A549 (cell line): ENCODE measurements around the gene TSPY9.
"Not testable (repeated sequence)": the region's sequence is repeated elsewhere in the genome, so short reads cannot be mapped to it uniquely, and the experiment has no call there.

Experiments used
- BHLHE40 ChIP-seq: IDR thresholded peaks from 2 replicates; pipeline ENCODE4 v1.6.1; 2012; ENCODE audit warnings: low read depth, low read length, inconsistent platforms
- CHD4 ChIP-seq: fragments of 200-600 bp; sonication (generic); IDR thresholded peaks from 2 replicates; pipeline ENCODE4 v1.6.1; 2016; ENCODE audit warnings: antibody characterized with exemption, mild to moderate bottlenecking, borderline replicate concordance
- EHMT2 ChIP-seq: fragments of 200-600 bp; sonication (generic); IDR thresholded peaks from 2 replicates; pipeline ENCODE4 v1.6.1; 2016; ENCODE audit warnings: antibody characterized with exemption, low read depth, mild to moderate bottlenecking, moderate library complexity
- HOXB5 ChIP-seq: fragments of 250-450 bp; sonication (Bioruptor Pico); IDR thresholded peaks from 2 replicates; pipeline ENCODE4 v1.5.0; 2020; ENCODE audit warnings: mild to moderate bottlenecking, moderate library complexity
- KDM1A ChIP-seq: fragments of 200-600 bp; sonication (generic); IDR thresholded peaks from 2 replicates; pipeline ENCODE4 v1.6.1; 2016; ENCODE audit warnings: low read depth, mild to moderate bottlenecking
- POLR2A ChIP-seq: IDR thresholded peaks from 2 replicates; pipeline ENCODE4 v1.6.1; 2012; ENCODE audit warnings: mild to moderate bottlenecking, low read length
- RFX5 ChIP-seq: fragments of 450-650 bp; IDR thresholded peaks from 2 replicates; pipeline ENCODE4 v1.7.1; 2014; ENCODE audit warnings: antibody characterized with exemption, mild to moderate bottlenecking, moderate library complexity
- TF ChIP-seq, protein P1 (sequence below): fragments of 250-450 bp; sonication (Bioruptor Pico); IDR thresholded peaks from 2 replicates; pipeline ENCODE4 v1.5.0; 2021; ENCODE audit warnings: mild to moderate bottlenecking, moderate library complexity, borderline replicate concordance
- TF ChIP-seq, protein P2 (sequence below): fragments of >200 bp; sonication (Bioruptor Twin); formaldehyde crosslinking; IDR thresholded peaks from 3 replicates; pipeline ENCODE4 v1.5.1; 2016
- TF ChIP-seq, protein P3 (sequence below): IDR thresholded peaks from 2 replicates; pipeline ENCODE4 v1.6.1; 2012

DNA sequence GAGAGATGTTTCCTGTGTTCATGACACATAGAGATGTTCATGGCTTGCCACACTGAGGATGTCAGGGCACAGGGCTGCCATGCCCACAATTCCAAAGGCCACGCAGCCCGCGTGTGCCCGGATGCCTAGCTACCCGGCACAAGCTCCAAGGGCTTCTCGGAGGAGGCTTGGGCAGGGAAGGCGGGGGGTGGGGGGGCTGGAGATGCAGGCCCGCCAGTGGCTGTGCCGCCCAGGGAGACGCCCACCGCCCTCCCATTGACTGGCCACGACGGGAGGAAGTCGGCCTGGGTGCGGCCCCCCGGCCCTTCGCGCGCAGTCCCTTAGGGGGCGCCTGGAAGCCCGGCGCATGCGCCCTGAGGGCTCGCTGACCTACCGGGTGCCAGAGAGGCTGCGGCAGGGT lies 40.5 kb downstream of the TSPY9 start, which contains the start of gene TSPY10:
- TF ChIP-seq RFX5, HOXB5, CHD4, POLR2A, BHLHE40, EHMT2, KDM1A: not testable (repeated sequence)
- TF ChIP-seq, protein P1, sequence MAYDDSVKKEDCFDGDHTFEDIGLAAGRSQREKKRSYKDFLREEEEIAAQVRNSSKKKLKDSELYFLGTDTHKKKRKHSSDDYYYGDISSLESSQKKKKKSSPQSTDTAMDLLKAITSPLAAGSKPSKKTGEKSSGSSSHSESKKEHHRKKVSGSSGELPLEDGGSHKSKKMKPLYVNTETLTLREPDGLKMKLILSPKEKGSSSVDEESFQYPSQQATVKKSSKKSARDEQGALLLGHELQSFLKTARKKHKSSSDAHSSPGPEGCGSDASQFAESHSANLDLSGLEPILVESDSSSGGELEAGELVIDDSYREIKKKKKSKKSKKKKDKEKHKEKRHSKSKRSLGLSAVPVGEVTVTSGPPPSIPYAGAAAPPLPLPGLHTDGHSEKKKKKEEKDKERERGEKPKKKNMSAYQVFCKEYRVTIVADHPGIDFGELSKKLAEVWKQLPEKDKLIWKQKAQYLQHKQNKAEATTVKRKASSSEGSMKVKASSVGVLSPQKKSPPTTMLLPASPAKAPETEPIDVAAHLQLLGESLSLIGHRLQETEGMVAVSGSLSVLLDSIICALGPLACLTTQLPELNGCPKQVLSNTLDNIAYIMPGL: not testable (repeated sequence)
- TF ChIP-seq, protein P2, sequence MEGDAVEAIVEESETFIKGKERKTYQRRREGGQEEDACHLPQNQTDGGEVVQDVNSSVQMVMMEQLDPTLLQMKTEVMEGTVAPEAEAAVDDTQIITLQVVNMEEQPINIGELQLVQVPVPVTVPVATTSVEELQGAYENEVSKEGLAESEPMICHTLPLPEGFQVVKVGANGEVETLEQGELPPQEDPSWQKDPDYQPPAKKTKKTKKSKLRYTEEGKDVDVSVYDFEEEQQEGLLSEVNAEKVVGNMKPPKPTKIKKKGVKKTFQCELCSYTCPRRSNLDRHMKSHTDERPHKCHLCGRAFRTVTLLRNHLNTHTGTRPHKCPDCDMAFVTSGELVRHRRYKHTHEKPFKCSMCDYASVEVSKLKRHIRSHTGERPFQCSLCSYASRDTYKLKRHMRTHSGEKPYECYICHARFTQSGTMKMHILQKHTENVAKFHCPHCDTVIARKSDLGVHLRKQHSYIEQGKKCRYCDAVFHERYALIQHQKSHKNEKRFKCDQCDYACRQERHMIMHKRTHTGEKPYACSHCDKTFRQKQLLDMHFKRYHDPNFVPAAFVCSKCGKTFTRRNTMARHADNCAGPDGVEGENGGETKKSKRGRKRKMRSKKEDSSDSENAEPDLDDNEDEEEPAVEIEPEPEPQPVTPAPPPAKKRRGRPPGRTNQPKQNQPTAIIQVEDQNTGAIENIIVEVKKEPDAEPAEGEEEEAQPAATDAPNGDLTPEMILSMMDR: not testable (repeated sequence)
- TF ChIP-seq, protein P3, sequence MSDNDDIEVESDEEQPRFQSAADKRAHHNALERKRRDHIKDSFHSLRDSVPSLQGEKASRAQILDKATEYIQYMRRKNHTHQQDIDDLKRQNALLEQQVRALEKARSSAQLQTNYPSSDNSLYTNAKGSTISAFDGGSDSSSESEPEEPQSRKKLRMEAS: not testable (repeated sequence)
